ENCODE results near the gene CXCR6. TPM values are rescaled to one million over a fixed set of nuclear protein-coding genes. Genes with fewer than 3 reads are reported as not detected.

The CXCR6 gene
- total RNA-seq: 0.09 TPM in 1 of 2 replicates, not detected in the other

DNA sequence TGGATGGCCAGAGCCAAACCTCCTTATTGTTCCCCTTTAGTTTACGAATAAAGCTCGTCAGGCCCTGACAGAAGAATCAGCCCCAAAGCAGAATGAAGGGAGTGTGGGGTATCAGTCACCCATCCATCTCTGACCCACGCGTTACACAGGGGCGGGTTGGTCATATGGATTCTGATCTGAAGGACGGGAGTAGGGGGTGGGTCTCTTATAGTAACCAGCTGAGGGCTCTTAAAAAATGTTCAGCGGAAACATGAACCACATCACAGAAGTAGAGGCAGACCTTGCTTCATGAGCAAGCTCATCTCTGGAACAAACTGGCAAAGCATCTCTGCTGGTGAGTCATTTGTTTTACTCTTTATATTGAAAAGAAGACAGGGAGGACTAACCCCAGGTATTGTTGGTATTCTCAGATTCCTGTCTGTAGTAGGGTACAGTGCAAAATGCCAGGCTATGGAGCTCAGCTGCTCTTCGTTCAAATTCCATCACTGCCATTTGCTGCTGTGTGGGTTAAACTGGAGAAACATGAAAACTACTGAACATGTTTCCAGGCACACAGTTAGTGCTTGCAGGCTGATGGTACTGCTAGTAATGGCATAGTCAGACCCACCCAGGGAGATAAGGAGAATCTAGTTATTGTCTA is at the start of gene CXCR6:
Gene CXCR6 (plus strand): TSS at position 258 of the 640 bp plus-strand sequence. CDS start 3,018 bp downstream, outside the sequence.

DNA sequence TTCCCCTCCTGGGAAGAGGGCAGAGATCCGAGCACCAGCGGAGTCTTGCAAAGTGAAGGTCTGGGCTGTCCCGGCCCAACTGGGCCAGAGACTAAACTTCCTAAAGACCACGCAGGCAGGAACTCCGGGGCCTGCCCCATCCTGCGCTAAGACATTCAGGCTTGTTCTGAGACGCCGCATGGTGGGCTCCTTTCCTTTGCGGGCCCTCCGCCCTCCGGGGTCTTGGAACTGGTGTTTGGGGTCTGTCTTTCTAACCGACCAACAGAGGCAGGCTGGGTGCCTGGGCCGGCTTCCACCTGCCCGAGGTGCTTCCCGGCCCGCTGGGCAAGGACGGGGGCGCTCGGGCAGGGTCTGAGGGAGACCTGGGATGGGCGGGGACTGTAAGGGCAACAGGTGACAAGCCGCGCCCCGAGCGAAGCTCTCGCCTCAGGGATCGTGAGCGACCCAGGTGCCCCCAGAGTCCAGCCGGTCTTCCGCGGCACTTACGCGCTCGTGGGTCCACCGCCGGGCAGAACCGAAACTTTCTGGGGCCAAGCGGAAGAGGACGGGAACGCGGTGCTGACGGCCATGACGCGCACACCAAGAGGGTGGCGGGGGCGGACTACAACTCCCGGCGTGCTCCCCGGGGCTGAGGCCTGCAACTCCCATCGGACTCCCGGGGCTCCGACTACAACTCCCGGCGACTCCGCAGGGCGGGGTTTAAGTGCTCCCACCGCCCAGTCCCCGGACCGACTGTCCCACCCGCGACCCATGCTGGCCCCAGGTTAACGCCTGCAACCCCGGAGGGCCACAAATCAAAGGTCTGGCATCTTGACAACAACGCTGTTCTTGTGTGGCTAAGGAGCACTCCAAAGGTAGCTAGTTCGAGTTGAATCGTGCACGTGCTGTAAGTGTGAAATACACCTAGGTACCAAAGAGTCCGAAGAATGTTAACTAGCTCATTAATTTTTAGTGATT is 52.2 kb downstream of the CXCR6 start, which contains the start of gene FYCO1:
Gene FYCO1 (minus strand): TSS at position 589 of the 957 bp plus-strand sequence. CDS start 10,914 bp downstream, outside the sequence.

Other genes starting within 250 kb of the CXCR6 start
- gene SLC6A20, start 146.9 kb upstream of the CXCR6 start, total RNA-seq: not detected in 2 replicates
- 7.6 and 13.8 TPM in 2 replicates for gene LZTFL1, start 101.3 kb upstream of the CXCR6 start, total RNA-seq
- gene CCR9, start 56.9 kb upstream of the CXCR6 start, total RNA-seq: not detected in 2 replicates
- gene FYCO1, start 52.4 kb downstream of the CXCR6 start, total RNA-seq: 11.0 and 11.3 TPM in 2 replicates
- gene XCR1, start 84.0 kb downstream of the CXCR6 start, total RNA-seq: not detected in 2 replicates